Adipose tissue (tissue), 3 donors: ENCODE measurements around the gene IGFN1. TPM values are rescaled to one million over a fixed set of nuclear protein-coding genes. Genes with fewer than 3 reads are reported as not detected.

Experiments used
- H3K27ac ChIP-seq: one replicate; pipeline ENCODE4 v1.5.1; 2013; ENCODE audit warnings: low read depth, low read length
- WGBS, 3 donors: extraction: QIAGEN DNeasy Blood & Tissue Kit; methylation state at CpG; one replicate each; pipeline ENCODE4 v1.1.7; 2013; 5-methylcytosine and 5-hydroxymethylcytosine counted together
- polyA plus RNA-seq, 3 donors: library from polyadenylated mRNA; stranded (reverse); fragments of 200-250 nt; gene quantifications; one replicate each; pipeline ENCODE4 v1.2.3, GENCODE V29; 2013
- donor health status: healthy with polysubstance abuse.
- donor health status: Bipolar disorder and iron deficiency.
- donor health status: healthy.

Gene IGFN1
- polyA plus RNA-seq = 10 to 100 TPM in 1 of 3 donors, under 1 TPM in 2; 0.06 to 13.3 (median 0.11) TPM

DNA sequence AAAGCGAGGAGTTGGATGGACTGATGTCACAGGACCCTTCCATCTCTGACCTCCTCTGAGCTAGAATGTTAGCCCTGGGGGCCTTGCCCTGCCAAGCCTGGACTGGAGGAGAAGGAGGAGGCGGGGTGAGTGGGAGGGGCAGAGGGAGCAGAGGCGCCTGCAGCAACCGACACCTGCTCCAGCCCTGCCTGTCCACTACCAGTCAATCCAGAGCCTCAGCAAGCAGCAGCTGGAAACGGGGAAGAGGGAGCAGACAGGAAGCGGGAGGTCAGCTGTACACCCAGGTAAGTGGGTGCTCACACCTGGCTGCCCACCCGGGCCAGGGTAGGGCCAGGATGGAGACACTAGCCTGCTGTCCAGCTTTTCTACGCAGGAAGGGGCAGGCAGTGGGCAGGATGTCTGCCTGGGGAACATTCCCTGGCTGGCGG is at the start of gene IGFN1:
IGFN1 (plus strand) TSS at position 201 of the 428 bp plus-strand sequence. CDS start 2,470 bp downstream, outside the sequence.
- 55 to 66% (median 56%) methylated on average over 7 to 9 of the region's 9 CpGs for WGBS, 3 donors
- H3K27ac ChIP-seq = no peak within 1 kb of the TSS

- H3K27ac ChIP-seq = no peak overlapping the region
- 94 to 95% (median 95%) methylated on average over 8 of the region's 8 CpGs for WGBS, 3 donors
Measured at GRCh38 chr1:201140941-201141260, 49.7 kb upstream of the IGFN1 start.

GRCh38 chr1:201141418-201141817 is 49.2 kb upstream of the IGFN1 start:
- no peak overlapping the region for H3K27ac ChIP-seq
- WGBS, 3 donors = 91 to 95% (median 94%) methylated on average over 5 of the region's 5 CpGs

- WGBS, 3 donors = 76 to 88% (median 80%) methylated on average over 16 of the region's 16 CpGs
Measured at GRCh38 chr1:201142011-201142848, 48.4 kb upstream of the IGFN1 start.

DNA sequence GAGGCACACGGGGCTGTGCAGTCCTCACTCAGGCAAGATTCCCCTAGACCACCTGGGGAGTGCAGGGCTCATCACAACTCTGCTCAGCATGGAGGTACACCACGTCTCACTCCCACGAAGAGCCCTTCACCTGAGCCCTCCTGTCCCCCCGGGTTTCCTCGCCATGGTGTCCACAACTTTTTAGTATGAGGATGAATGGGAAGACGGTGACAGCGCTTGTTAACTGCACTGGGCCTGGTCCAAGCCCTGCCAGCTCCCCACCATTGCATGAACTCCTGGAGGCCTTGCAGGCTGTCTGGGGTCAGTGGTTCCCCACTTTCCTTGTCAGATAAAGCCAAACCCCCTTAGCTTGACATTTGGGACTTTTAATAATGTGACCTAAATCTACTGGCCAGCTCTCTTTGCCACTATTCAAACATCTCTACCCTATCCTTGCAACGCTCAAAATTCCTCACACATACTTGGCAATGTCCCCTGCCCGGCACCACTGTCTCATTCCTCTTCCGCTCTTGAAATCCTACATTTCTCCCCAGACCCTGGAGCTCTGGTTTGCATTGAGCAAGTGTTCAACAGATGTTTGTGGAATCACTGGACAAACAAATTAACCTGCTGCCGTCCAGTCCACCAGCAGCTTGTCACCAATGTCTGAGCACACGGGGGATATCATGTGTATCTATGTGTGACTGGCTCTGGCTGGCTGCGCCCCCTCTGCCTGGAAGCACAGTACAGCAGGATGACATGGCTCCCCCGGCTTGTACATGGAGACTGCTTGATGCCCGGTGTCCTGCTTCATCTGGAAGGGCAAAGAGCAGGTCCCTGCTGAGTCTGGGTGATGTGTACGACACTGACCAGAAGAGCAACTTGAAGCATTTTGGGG is 47.5 kb upstream of the IGFN1 start:
- 84 to 90% (median 85%) methylated on average over 16 of the region's 16 CpGs for WGBS, 3 donors
- no peak overlapping the region for H3K27ac ChIP-seq

More at GRCh38 chr1:201142011-201142848, 48.4 kb upstream of the IGFN1 start:
- H3K27ac ChIP-seq = no peak overlapping the region

- 87 to 91% (median 90%) methylated on average over 18 of the region's 18 CpGs for WGBS, 3 donors
- H3K27ac ChIP-seq = no peak overlapping the region
Measured at GRCh38 chr1:201143726-201144635, 46.6 kb upstream of the IGFN1 start.

DNA sequence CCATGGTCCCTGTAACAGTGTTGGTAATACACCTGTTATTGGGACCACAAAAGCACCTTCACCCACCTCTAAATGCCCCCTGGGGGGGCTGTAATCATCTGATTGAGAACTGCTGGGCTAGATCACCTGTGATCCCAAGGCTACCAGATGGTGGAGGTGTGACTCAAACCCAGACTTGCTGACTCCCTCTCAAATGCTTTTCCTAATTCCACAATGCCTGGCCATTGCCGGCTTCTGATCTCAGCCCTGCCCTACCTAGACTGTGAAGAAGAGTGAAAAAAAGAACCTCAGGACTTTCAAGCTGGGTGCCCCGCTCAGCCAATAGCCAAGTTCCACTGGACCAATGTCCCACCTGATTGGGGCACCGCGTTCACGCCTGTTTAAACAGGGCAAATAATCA is 45.9 kb upstream of the IGFN1 start:
- 65 to 87% (median 77%) methylated on average over 5 of the region's 5 CpGs for WGBS, 3 donors
- H3K27ac ChIP-seq = no peak overlapping the region

DNA sequence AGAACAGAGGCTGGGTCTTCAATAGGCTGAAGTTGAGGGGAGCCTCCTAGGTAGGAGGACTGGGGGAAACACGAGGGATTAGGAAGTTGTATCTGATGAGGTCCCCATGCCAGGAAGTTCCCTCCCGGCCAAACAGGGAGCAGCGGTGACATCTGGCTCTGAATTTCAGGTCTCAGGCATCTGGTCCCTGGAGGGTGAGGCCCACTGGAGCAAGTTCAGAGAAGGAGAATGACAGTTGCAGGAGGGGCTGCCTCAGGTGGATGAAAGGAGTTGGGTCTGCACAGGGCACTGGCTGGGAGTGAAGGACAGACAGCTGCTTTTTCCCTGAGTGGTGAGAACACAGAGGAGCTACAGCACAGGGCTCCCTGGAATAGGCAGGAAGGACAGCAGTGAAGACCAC is 45.5 kb upstream of the IGFN1 start:
- H3K27ac ChIP-seq = no peak overlapping the region
- WGBS, 3 donors = 82 to 89% (median 86%) methylated on average over 3 of the region's 3 CpGs

DNA sequence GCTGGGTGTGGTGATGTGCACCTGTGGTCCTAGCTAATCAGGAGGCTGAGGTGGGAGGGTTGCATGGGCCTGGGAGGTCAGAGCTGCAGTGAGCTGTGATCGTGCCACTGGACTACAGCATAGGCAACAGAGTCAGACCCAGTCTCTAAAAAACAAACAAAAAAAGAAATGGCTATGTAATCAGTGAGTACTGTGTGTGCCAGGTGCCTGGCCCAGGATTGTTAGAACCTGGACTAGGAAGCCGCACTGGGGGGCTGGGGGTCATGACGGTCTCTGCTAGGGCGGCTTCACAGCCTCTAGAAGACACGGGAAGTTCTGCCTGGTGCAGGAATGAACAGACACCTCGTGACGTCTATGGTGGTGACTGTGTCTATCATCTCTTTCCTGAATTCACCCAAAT is 44.8 kb upstream of the IGFN1 start:
- H3K27ac ChIP-seq = no peak overlapping the region
- 85 to 94% (median 94%) methylated on average over 7 of the region's 7 CpGs for WGBS, 3 donors

- 87 to 92% (median 88%) methylated on average over 17 of the region's 17 CpGs for WGBS, 3 donors
- H3K27ac ChIP-seq = no peak overlapping the region
Measured at GRCh38 chr1:201146626-201147390, 43.8 kb upstream of the IGFN1 start.

DNA sequence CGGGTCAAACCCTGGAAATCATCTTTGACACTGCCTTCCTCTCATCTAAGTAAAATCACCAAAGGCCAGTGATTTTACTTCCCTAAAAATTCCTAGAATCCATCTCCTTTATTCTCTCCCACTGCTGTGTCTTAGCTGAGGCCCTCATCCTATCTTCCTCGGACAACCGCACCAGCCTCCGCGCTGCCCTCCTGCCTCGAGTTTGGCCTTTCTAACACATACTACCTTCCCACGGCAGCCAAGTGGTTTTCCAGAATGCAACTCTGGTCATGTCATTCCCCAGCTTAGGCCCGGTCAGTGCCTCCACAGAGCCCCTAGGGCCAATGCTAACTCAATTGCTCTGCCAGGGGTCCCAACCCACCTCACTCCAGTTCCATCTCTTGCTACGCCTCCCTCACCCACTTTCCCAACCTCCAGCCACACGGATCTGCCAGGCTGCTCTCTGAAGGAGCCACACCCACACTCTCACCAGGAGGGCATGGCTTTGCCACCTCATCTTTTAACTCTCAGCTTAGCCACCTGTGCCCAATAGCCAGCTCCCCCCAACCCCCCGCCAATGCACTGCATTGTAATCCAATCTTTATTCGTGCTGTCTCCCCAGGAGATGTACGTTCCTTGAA is 43.1 kb upstream of the IGFN1 start:
- WGBS, 3 donors = 82 to 93% (median 88%) methylated on average over 13 of the region's 13 CpGs
- H3K27ac ChIP-seq = no peak overlapping the region

GRCh38 chr1:201149400-201149799 is 41.2 kb upstream of the IGFN1 start:
- 56 to 90% (median 86%) methylated on average over 4 of the region's 4 CpGs for WGBS, 3 donors
- H3K27ac ChIP-seq = no peak overlapping the region

- H3K27ac ChIP-seq = no peak overlapping the region
- 1 to 4% (median 3%) methylated on average over 34 to 37 of the region's 37 CpGs for WGBS, 3 donors
Measured at GRCh38 chr1:201153474-201154388, 36.9 kb upstream of the IGFN1 start.

DNA sequence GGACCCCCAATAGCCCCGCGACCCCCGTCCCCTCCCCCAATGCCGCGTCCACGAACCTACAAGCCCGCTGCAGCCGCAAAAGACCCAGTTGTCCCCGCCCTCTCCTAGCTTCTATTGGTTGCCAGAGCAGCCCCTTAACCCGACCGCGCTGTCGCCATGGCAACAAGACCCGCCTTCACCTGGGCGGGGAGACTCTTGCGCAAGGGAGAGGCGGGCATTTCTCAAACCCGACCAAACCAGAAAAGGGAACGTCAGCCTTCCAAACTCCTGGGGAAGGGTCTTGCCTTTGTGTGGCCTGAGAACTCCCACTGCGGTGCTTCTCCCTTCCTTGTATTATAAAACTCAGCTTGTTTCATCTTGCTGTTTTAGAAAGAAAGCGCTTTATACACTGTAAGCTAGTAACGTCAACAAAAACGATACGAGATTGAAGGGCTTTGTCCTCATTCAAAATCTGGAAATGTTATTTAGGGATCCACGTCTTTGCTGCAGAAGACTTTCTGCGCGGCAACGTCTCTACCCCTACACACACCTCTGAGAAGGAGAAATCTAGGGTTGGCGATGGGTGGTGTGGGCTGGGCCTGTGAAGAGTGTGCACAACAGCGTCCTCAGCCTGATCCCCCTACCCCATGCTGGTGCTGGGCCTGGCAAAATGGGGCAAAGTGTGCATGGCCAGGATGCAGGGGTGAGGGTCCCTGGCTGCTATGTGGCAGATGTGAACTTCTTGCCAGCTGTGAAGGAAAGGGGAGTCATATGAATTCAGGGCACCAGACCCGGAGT is 36.0 kb upstream of the IGFN1 start, which contains the start of gene TMEM9:
TMEM9 (minus strand) TSS at position 86 of the 777 bp plus-strand sequence. CDS start 551 bp downstream, outside the sequence.
- H3K27ac ChIP-seq = no peak within 1 kb of the TSS
- 9 to 10% (median 10%) methylated on average over 31 of the region's 31 CpGs for WGBS, 3 donors

DNA sequence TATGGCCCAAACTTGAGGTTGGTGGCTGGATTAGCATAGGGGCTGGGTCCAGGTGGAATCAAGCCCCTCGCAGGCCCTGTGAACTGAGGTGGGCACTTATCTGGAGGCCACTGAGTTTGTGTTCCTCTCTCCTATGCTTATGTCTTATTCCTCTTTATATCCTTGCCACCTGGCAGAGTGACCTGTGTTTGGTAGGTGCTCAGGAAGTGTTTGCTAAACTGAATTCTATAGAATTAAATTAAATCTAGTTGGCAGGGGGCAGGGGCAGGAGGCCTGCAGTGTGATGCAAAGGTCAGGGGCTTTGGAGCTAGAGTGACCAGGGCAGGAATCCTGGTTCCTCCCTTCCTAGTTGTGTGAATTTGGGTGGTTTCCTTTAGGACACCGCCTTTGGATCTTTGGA is 35.3 kb upstream of the IGFN1 start:
- 85 to 94% (median 87%) methylated on average over 2 of the region's 2 CpGs for WGBS, 3 donors

More for the DNA sequence above, 35.3 kb upstream of the IGFN1 start:
- no peak overlapping the region for H3K27ac ChIP-seq
